NCI-H1436 (cell line): ENCODE results near the gene METTL27.
"Not testable (repeated sequence)": the region's sequence is repeated elsewhere in the genome, so short reads cannot be mapped to it uniquely, and the experiment has no call there.

Experiments
- DNase-seq: peaks from one replicate; lab custom pipeline; 2025; lab: John Stamatoyannopoulos, UW

The METTL27 gene

DNA sequence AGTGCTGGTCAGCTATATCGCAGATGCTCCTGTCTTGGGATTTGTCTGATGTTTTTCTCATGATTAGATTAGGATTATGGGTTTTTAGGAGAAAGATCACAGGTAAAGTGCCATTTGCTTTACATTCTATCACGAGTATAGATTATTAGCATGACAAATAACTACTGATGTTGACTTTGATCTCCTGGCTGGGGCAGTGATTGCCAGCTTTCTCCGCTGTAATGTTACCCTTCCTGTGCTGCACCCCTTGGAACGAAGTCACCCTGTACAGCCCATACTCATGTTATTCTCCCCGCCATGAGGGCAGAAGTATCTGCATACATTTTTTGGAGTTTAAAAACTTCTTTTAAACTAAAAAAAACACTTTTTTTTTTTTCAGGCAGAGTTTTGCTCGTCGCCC, 22.3 kb downstream of the METTL27 start:
- DNase-seq = no peak

DNA sequence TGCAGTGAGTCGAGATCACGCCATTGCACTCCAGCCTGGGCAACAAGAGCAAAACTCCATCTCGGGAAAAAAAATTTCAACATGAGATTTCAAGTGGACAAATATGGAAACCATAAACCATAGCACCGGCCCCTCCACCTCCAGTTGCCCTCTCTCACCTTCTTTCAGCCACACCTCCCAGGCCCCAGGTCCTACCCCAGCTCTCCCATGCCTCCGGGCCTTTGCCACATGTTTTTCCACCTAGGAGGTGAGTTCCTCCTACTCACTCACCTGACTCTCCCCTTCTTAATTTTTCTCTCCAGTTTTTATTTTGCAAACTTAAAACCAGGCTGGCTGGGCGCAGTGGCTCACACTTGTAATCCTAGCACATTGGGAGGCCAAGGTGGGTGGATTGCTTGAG, 25.2 kb downstream of the METTL27 start:
- DNase-seq = no peak

DNA sequence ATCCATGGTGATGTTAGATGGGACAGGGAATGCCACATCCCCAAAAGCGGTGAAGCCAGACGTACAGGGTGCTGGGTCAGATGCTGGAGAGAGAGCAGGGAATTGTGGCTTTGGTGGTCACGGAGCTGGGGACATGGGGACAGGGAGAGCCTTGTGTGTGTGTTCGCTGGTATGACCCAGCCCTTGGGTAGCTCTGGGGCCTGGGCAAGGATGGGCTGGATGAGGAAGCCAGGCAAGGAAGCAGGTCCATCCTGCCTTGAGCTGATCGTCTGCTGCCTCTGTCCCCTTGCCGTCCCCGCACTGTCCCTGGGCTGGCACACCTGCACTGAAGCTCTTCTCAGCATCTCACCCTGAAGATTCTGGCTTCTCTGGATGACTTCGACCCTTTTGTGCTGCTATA, 26.9 kb downstream of the METTL27 start:
- DNase-seq = no peak

DNA sequence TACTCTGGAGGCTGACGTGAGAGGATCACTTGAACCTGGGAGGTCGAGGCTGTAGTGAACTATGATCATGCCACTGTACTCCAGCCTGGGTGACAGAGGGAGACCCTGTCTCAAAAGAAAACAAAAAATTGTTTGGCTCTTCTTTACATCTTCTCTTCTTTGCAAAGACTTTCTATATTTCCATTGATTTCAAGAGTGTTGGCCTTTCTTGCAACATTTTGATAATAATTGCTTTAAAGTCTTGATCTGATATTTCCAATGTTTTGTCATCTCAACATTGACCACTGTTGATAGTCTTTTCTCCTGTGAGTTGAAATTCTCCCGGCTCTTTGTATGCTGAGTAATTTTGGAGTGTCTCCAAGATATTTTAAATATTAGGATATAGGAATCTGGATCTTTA, 29.3 kb downstream of the METTL27 start:
- no peak for DNase-seq

DNA sequence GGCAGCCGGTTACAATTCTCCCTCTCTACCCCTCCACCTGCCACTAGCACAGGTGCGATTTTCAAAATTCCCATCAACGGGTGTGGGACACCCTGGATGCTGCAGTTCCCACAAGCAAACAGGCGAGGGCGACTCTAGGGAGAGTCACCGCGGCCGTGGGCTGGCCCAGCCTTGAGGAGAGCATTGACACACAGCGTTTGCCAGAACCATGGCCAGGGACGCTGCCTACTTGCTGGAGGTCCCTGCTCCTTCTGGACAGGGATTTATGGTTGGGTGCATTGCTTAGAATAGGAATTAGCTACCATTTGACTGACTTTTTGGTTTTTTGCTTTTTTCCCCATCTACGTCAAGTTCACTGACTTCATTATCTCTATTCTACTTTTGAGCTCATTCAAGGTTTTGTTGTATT, 30.6 kb downstream of the METTL27 start:
- peak; percentile 71 for DNase-seq

DNA sequence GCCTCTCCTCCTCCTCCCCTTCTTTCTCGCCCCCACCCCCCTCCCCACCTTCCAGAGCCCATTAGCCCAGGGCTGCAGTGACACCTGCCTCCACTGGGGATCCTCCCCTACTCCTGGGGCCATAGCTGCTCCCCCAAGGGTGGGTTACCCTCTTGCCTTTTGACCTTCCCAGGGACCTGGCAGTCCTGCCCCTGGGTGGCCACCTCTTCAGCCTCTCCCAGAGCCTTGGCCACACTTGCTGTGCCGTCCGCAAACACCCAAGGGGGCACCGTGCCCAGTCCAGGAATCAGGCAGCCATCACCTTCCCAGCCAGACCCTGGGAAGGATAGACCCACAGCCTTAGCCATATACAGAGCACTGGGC, 31.3 kb downstream of the METTL27 start:
- no peak for DNase-seq

DNA sequence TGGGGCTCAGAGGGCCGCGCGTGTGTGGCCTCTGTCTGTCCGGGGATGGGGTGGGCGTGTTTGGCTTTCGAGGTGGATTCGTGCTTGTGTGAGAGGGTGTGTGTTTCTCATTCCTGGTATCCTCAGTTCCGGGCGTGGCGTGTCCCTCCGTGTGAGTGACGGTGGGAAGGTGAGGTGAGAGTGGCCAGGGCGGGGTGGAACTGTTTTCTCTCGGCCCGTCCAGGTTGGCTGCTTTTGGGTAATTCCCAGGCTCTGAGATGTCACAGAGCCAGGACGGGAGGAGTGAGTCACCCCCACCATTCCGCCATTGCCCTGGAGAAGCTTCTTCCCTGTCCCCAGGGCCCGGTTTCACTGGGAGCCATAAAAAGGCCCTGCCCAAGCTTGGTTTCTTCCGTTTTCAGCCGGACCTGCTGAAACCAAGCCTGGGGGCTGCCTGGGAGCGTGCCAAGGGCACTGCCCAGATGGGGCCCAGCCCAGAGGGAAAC, 32.8 kb downstream of the METTL27 start:
- no peak for DNase-seq

DNA sequence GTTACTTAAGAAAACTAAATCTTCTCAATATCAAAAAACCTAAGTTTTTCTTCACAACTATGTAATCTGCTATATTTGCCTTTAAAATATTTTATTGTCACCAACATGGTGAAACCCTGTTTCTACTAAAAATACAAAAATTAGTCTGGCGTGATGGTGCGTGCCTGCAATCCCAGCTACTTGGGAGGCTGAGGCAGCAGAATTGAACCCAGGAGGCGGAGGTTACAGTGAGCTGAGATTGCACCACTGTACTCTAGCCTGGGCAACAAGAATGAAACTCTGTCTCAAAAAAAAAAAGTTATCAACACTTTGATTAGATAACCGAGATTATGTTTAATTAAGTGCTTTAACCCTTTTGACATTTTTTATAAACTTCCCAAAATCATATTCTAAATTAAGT, 39.9 kb downstream of the METTL27 start:
- DNase-seq = no peak

DNA sequence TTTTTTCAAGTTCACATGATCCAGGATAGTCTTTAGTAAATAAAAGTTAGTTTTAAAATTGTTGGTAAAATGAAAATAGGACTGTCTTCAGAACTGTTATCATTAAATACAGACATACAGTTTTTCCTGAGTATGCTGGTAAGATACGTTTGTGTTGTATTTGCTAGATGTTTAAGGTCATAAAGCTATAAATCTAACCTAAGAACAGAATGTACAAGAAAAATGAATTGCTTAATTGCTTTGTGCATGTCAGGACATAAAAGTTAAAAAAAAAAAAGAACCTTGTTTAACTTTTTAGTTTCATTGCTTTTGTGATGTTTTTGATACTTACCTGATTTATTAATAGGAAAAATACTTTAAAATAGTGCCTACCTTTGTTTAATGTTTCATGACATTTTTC, 40.7 kb downstream of the METTL27 start:
- DNase-seq = no peak

DNA sequence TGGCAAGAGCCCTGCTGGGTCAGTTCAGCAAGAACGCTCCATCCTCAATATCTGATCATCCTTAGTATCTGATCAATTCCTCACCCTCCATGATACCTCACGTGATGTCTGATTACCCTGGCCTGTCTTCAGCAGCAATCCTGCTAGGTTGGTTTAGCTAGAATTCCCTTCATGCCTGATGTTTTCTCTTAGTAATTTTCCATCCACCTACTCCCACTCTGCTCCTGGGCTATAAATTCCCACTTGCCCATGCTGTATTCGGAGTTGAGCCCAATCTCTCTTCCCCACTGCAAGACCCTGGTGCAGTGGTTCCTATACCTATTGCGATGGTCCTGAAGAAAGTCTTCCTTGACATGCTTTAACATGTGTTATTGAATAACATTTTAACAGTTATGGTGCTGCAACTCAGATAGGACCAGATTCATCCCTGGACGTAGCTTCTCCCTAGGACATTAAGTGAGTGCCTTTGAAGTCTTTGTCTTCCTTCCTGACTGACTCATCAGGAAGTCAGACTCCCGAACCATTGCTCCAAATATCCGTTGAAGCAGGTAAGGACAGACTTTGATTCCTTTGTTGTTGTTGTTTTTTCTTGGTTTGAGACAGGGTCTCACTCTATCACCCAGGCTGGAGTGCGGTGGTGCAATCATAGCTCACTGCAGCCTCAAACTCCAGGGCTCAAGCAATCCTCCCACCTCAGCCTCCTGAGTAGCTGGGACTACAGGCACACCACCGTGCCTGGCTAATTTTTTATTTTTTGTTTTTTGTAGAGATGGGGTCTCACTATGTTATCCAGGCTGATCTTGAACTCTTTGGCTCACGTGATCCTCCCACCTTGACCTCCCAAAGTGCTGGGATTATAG, 42.8 kb downstream of the METTL27 start:
- no peak for DNase-seq

DNA sequence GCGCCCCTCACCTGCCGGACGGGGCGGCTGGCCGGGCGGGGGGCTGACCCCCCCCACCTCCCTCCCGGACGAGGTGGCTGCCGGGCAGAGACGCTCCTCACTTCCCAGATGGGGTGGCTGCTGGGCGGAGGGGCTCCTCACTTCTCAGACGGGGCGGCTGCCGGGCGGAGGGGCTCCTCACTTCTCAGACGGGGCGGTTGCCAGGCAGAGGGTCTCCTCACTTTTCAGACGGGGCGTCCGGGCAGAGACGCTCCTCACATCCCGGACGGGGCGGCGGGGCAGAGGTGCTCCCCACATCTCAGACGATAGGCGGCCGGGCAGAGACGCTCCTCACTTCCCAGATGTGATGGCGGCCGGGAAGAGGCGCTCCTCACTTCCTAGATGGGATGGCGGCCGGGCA, 45.1 kb downstream of the METTL27 start:
- not testable (repeated sequence) for DNase-seq

DNA sequence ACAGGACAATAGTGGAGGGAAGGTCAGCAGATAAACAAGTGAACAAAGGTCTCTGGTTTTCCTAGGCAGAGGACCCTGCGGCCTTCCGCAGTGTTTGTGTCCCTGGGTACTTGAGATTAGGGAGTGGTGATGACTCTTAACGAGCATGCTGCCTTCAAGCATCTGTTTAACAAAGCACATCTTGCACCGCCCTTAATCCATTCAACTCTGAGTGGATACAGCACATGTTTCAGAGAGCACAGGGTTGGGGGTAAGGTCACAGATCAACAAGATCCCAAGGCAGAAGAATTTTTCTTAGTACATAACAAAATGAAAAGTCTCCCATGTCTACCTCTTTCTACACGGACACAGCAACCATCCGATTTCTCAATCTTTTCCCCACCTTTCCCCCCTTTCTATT, 45.7 kb downstream of the METTL27 start:
- not testable (repeated sequence) for DNase-seq

DNA sequence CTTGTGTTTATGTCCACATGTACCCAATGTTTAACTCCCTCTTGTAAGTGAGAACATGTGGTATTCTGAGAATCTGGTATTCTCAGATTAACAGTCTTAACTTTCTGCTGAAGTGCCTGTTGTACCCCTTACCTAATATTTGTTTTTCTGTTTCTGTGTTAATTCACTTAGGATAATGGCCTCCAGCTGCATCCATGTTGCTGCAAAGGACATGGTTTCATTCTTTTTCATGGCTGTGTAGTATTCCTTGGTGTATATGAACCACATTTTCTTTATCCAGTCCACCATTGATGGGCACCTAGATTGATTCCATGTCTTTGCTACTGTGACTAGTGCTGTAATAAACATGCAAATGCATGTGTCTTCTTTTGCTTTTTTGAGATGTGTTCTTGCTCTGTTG, 47.1 kb downstream of the METTL27 start:
- not testable (repeated sequence) for DNase-seq

DNA sequence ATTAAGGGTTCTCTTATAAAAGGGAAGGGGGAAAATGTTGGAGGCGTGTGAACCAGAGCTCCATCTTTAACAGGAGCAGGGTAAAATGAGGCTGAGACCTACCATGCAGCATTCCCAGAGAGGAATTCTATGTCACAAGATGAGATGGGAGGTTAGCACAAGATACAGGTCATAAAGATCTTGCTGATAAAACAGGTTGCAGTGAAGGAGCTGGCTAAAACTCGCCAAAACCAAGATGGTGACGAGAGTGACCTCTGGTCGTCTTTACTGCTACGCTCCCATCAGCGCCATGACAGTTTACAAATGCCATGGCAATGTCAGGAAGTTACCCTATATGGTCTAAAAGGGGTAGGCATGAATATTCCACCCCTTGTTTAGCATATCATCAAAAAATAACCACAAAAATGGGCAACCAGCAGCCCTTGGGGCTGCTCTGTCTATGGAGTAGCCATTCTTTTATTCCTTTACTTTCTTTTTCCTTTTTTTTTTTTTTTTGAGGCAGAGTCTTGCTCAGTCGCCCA, 51.1 kb downstream of the METTL27 start:
- DNase-seq = not testable (repeated sequence)

DNA sequence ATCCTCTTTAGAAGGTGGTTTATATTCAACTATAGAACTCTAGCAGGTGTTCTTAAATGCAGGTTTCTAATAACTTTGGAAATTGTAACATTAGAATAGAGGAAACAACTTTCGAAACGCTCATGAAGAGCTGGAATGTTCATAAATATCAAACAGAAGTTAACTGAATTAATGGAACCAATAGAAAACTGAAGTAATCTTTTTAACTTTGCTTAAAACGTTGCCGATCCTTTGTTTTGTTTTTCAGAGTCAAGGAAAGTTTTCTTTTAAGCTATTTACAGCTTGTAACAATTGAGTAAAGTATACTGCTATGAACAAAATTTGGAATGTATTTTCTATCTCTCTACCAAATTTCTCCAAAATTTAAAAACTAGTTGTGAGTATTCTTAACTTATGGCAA, 53.3 kb downstream of the METTL27 start:
- DNase-seq = no peak

DNA sequence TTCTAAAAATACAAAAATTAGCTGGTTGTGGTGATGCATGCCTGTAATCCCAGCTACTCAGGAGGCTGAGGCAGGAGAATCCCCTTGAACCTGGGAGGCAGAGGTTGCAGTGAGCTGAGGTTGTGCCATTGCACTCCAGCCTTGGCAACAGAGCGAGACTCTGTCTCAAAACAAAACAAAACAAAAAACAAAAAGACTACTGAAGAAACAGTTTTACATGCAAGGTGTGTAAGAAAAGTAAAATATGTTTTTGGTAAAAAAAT, 54.6 kb downstream of the METTL27 start:
- DNase-seq = not testable (repeated sequence)

DNA sequence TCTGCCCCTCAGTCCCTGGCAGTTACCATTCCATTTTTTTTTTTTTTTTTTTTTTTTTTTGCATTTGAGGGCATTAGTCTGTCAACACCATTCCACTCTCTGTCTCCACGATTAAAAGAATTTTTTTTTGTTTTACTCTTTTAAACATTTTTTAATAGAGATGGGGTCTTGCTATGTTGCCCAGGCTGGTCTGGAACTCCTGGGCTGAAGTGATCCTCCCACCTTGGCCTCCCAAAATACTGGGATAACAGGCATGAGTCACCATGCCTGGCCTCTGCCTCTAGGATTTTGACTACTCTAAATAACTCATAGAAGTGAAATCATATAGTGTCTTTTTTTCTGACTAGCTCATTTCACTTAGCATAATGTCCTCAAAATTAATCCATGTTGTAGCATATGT, 55.7 kb downstream of the METTL27 start:
- no peak for DNase-seq
